ENCODE measurements around the gene HDDC3.

DNA sequence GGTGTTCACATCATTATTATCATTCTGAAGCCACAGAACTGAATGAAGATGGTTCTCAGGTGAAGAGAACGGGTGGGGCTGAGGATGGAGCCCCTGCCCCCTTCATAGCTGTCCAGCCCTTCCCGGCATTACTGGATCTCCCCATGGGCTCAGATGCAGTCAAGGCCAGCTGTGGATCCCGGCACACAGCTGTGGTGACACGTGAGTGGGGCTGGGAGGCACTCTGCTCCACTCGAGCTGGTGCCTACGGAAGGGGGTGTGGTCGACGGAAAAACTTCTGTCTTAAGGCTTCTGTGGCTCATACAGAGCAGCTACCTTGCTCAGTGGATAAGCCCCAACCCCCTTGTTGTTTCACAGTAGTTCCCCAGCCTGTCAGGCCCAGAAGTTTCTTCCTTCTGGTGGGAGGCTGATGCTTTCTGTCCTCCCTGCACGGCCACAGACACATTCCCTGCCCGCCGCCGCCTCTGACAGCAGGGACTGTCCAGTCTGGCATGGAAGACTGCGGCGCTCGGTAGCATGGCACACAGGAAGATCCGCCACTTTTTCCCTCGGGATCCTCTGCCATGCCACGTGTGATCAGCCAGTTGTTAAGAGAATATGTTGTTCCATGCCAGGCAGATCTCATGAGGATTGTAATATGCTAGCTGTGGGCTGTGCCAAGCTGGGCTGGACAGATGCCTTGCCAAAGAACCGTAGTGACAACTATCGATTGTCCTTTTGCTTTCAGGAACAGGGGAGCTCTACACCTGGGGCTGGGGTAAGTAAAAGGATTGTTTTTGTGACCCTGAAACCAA, 28.1 kb upstream of the HDDC3 start:
- TF ChIP-seq, protein P1, sequence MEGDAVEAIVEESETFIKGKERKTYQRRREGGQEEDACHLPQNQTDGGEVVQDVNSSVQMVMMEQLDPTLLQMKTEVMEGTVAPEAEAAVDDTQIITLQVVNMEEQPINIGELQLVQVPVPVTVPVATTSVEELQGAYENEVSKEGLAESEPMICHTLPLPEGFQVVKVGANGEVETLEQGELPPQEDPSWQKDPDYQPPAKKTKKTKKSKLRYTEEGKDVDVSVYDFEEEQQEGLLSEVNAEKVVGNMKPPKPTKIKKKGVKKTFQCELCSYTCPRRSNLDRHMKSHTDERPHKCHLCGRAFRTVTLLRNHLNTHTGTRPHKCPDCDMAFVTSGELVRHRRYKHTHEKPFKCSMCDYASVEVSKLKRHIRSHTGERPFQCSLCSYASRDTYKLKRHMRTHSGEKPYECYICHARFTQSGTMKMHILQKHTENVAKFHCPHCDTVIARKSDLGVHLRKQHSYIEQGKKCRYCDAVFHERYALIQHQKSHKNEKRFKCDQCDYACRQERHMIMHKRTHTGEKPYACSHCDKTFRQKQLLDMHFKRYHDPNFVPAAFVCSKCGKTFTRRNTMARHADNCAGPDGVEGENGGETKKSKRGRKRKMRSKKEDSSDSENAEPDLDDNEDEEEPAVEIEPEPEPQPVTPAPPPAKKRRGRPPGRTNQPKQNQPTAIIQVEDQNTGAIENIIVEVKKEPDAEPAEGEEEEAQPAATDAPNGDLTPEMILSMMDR (IDR thresholded peaks at IDR 0.05), result no peak
- TF ChIP-seq POLR2AphosphoS5 (IDR thresholded peaks at IDR 0.05), result no peak

All from upper lobe of left lung (tissue), 4 donors.